NB4 (cell line): ENCODE measurements around the gene CELF6.

Experiments
- DNase-seq: peaks from one replicate; pipeline ENCODE4 v3.0.0; 2010; ENCODE audit warnings: low read depth
- H3K4me3 ChIP-seq: one replicate; pipeline ENCODE4 v1.5.1; 2011; ENCODE audit warnings: mild to moderate bottlenecking, low read depth, low read length, moderate library complexity
- MAX ChIP-seq: IDR thresholded peaks from 2 replicates; pipeline ENCODE4 v1.6.1; 2011; ENCODE audit warnings: low read depth, low read length
- MYC ChIP-seq: IDR thresholded peaks from 2 replicates; pipeline ENCODE4 v1.6.1; 2011; ENCODE audit warnings: low read depth, low read length
- POLR2A ChIP-seq: IDR thresholded peaks from 2 replicates; pipeline ENCODE4 v1.6.1; 2011; ENCODE audit warnings: mild to moderate bottlenecking; ENCODE audit not compliant: insufficient read length; ENCODE audit errors: extremely low read depth
- TF ChIP-seq, protein P1 (sequence below): IDR thresholded peaks from one replicate; pipeline ENCODE4 v1.5.1; 2012; ENCODE audit warnings: low read depth, low read length

Gene CELF6

GRCh38 chr15:72265031-72265430 lies 54.9 kb downstream of the CELF6 start:
- H3K4me3 ChIP-seq, result no peak overlapping the region
- DNase-seq, result no peak
- TF ChIP-seq, protein P1, sequence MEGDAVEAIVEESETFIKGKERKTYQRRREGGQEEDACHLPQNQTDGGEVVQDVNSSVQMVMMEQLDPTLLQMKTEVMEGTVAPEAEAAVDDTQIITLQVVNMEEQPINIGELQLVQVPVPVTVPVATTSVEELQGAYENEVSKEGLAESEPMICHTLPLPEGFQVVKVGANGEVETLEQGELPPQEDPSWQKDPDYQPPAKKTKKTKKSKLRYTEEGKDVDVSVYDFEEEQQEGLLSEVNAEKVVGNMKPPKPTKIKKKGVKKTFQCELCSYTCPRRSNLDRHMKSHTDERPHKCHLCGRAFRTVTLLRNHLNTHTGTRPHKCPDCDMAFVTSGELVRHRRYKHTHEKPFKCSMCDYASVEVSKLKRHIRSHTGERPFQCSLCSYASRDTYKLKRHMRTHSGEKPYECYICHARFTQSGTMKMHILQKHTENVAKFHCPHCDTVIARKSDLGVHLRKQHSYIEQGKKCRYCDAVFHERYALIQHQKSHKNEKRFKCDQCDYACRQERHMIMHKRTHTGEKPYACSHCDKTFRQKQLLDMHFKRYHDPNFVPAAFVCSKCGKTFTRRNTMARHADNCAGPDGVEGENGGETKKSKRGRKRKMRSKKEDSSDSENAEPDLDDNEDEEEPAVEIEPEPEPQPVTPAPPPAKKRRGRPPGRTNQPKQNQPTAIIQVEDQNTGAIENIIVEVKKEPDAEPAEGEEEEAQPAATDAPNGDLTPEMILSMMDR, result no peak
- TF ChIP-seq POLR2A (no peak), MAX (no peak), MYC (no peak)

GRCh38 chr15:72252663-72253299 lies 67.2 kb downstream of the CELF6 start:
- no peak overlapping the region for H3K4me3 ChIP-seq
- TF ChIP-seq, protein P1, result no peak
- no peak for DNase-seq

- DNase-seq, result no peak
- no peak for TF ChIP-seq MAX
- H3K4me3 ChIP-seq, result no peak overlapping the region
These were observed 70.7 kb downstream of the CELF6 start for GRCh38 chr15:72249142-72249810.

DNA sequence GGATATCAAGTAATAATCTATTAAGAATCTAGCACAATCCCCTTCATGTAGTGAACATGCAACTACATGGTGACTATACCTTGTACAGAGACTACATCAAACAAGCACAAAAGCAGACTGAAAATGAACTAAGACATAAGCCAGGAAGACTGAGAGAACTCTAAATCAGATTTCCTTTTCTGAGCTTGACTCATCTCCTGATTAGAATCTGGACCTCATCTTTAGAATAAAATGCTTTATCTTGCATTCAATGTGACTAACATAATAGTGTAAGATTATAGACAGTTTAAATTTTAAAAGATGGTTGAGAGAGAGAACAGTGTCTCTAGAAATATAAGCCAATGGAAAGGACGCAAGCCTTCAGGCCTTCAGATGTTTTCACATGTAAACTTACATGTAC lies 71.4 kb downstream of the CELF6 start:
- TF ChIP-seq, protein P1, result no peak
- TF ChIP-seq POLR2A, result no peak
- no peak for TF ChIP-seq MYC
- no peak for TF ChIP-seq MAX
- no peak for DNase-seq
- H3K4me3 ChIP-seq, result no peak overlapping the region

DNA sequence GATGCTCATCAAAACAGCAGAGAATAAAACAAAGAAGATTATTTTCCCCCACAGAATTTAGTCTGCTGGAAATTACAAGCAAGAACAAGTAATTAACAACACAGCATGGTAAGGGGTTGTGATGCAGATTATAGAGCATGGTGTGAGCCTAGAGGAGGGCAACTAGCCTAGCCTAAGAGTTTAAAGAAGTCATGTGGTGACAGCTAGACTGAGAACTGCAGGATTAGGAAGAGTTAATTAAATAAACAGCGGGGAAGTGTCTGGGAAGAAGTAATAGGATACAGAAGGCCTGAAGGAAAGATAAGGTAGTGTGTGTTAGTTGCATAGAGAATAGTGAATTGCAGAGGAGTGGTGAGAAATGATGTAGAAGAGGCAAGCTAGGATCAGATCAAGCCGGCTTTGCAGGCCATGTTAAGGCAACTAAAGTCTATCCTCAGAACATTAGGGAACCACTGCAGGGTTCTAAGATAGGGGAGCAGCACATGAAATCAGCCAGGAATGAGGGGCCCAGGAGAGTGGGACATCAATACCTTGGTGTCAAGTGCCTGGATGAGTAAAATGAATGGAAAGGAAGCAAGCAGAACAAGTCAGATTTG lies 77.1 kb downstream of the CELF6 start:
- no peak overlapping the region for H3K4me3 ChIP-seq

GRCh38 chr15:72239652-72240051 lies 80.3 kb downstream of the CELF6 start:
- H3K4me3 ChIP-seq, result no peak overlapping the region
- DNase-seq, result no peak
- no peak for TF ChIP-seq MAX
- no peak for TF ChIP-seq POLR2A
- TF ChIP-seq, protein P1, result no peak
- no peak for TF ChIP-seq MYC

More for the DNA sequence above, 77.1 kb downstream of the CELF6 start:
- no peak for DNase-seq
- TF ChIP-seq MYC (no peak), MAX (no peak), POLR2A (no peak)
- TF ChIP-seq, protein P1, result no peak
